Caco-2 (cell line): ENCODE measurements around the gene GGTLC3. TPM values are rescaled to one million over a fixed set of nuclear protein-coding genes. Genes with fewer than 3 reads are reported as not detected.
A peak's percentile ranks its signal among the peaks of the same experiment; 100 is the strongest.
"Not testable (repeated sequence)": the region's sequence is repeated elsewhere in the genome, so short reads cannot be mapped to it uniquely, and the experiment has no call there.

Experiments
- BruUV-seq: library from RNA; stranded (reverse); fragments of 400-500 nt; replicated peaks from 2 replicates; lab custom pipeline; 2021; lab: Mats Ljungman, UMichigan
- CTCF ChIA-PET: fragments of 300-600 bp; sonication (Branson Sonifier 250); formaldehyde crosslinking; loops from one replicate; lab custom pipeline; 2022; ENCODE audit warnings: antibody characterized with exemption; lab: Charles Lee
- POLR2A ChIA-PET: fragments of 300-600 bp; sonication (Branson Sonifier 250); formaldehyde crosslinking; loops from one replicate; lab custom pipeline; 2022; ENCODE audit warnings: antibody characterized with exemption; lab: Charles Lee
- DNase-seq, 2 experiments: peaks; one replicate each; pipeline versions ENCODE4 v3.0.0 to v3.0.0-alpha.2; 2020 to 2022
- H3K27me3 ChIP-seq: replicated peaks from 2 replicates; pipeline ENCODE4 v1.6.0; 2011; ENCODE audit warnings: low read length; ENCODE audit not compliant: control insufficient read depth, insufficient read depth
- H3K36me3 ChIP-seq: 2 replicates; pipeline ENCODE4 v1.5.1; 2011; ENCODE audit warnings: low read length; ENCODE audit not compliant: control insufficient read depth, insufficient read depth
- H3K4me1 ChIP-seq: fragments of 250-450 bp; sonication (Bioruptor Pico); 2 replicates; pipeline ENCODE4 v1.5.1; 2020; ENCODE audit warnings: mild to moderate bottlenecking
- H3K4me3 ChIP-seq: 2 replicates; pipeline ENCODE4 v1.5.1; 2011; ENCODE audit warnings: low read depth, mild to moderate bottlenecking, control low read depth, low read length
- H3K9me3 ChIP-seq: fragments of 250-450 bp; sonication (Bioruptor Pico); 2 replicates; pipeline ENCODE4 v1.5.1; 2020; ENCODE audit warnings: mild to moderate bottlenecking, moderate library complexity
- H3K27ac Mint-ChIP-seq: one replicate; pipeline ENCODE4 v1.8.0; 2022; ENCODE audit warnings: mixed read lengths; ENCODE audit not compliant: unreplicated experiment
- H3K27me3 Mint-ChIP-seq: one replicate; pipeline ENCODE4 v1.8.0; 2022; ENCODE audit warnings: mixed read lengths; ENCODE audit not compliant: insufficient read depth, unreplicated experiment
- H3K36me3 Mint-ChIP-seq: one replicate; pipeline ENCODE4 v1.8.0; 2022; ENCODE audit warnings: mild to moderate bottlenecking, mixed read lengths; ENCODE audit not compliant: insufficient read depth, unreplicated experiment
- H3K4me1 Mint-ChIP-seq: one replicate; pipeline ENCODE4 v1.8.0; 2022; ENCODE audit warnings: low read depth, mixed read lengths; ENCODE audit not compliant: unreplicated experiment
- H3K4me3 Mint-ChIP-seq: one replicate; pipeline ENCODE4 v1.8.0; 2022; ENCODE audit warnings: mild to moderate bottlenecking, moderate library complexity, mixed read lengths; ENCODE audit not compliant: unreplicated experiment
- H3K9me3 Mint-ChIP-seq: one replicate; pipeline ENCODE4 v1.8.0; 2022; ENCODE audit warnings: mixed read lengths; ENCODE audit not compliant: unreplicated experiment
- intact Hi-C: fragments of 100-400 bp; cut with micrococcal nuclease; formaldehyde crosslinking; loops from one replicate; pipeline ENCODE4 v1.10.0; 2022; ENCODE audit not compliant: unreplicated experiment
- total RNA-seq: library from RNA; stranded (reverse); gene quantifications from 2 replicates; pipeline ENCODE4 v1.2.3, GENCODE V29; 2022

GGTLC3 gene
- total RNA-seq, 1 experiment from 2014 or later = not detected

DNA sequence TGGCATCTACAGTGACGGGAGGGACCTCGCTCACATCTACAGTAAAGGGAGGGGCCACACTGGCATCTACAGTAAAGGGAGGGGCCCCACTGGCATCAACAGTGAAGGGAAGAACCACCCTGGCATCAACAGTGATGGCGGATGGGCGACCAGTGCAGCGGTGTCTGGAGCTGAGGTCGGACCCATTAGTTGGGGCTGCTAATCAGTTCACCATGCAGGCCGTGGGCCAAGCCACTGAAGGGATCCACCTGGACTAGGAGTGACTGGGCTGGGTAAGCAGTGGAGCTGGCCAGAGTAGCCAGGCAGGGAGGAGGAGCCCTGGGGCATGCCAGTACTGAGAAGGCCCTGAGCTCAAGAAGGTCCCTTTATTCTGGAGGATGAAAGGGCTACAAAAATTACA, 33.1 kb upstream of the GGTLC3 start:
- H3K27me3 Mint-ChIP-seq, H3K4me3 Mint-ChIP-seq, H3K27ac Mint-ChIP-seq, H3K4me1 ChIP-seq, DNase-seq, H3K9me3 ChIP-seq, H3K9me3 Mint-ChIP-seq, H3K36me3 Mint-ChIP-seq, CTCF ChIA-PET, H3K4me1 Mint-ChIP-seq, H3K4me3 ChIP-seq, H3K27me3 ChIP-seq, H3K36me3 ChIP-seq, intact Hi-C loops, POLR2A ChIA-PET: not testable (repeated sequence)
- TSS peak; percentile 31 for BruUV-seq

DNA sequence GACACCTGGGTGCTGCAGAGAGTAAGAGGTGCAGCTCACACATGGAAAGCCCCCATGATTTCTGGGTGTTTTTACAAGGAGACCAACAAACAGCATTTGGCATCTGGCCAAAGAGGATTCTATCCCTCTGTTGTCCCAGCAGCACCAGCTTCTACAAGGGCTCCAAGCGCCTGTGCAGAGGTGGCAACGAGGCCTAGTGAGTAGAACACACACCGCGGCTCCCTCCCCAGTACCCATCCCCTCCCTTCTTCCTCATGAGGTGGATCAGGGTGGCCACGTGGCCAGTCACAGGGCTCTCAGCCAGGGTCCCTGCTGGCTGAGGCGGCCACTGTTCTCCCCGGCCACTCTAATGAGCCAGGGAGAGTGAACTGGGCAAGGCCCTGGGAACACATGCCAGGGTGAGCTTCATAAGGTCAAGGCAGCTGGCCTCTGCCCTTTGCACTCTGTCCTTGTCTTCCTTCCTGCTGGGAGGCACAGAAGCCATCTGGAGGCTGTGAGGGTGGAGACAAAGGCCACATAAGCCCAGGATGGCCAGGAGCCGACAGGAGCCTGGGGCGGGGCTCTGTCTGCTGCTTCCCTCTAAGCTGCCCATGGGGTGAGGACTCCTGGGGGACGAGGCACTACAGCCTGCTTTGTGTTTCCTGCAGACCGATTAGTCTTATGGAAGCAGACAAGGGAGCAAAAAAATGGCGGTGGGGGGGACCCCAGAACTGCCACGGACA, 31.7 kb upstream of the GGTLC3 start:
- H3K27me3 Mint-ChIP-seq, H3K9me3 Mint-ChIP-seq, H3K36me3 Mint-ChIP-seq, H3K4me3 ChIP-seq, POLR2A ChIA-PET, H3K9me3 ChIP-seq, H3K4me3 Mint-ChIP-seq, H3K27me3 ChIP-seq, DNase-seq, BruUV-seq, H3K4me1 Mint-ChIP-seq, H3K4me1 ChIP-seq, intact Hi-C loops, H3K36me3 ChIP-seq, H3K27ac Mint-ChIP-seq, CTCF ChIA-PET: not testable (repeated sequence)

- H3K27ac Mint-ChIP-seq, H3K27me3 ChIP-seq, H3K36me3 Mint-ChIP-seq, DNase-seq, H3K27me3 Mint-ChIP-seq, H3K4me3 ChIP-seq, POLR2A ChIA-PET, H3K4me3 Mint-ChIP-seq, CTCF ChIA-PET, H3K4me1 Mint-ChIP-seq, H3K36me3 ChIP-seq, H3K9me3 Mint-ChIP-seq, BruUV-seq, H3K4me1 ChIP-seq, intact Hi-C loops, H3K9me3 ChIP-seq: not testable (repeated sequence)
These were observed 26.7 kb upstream of the GGTLC3 start for GRCh38 chr22:18544615-18545014.

GRCh38 chr22:18543400-18543799, 25.4 kb upstream of the GGTLC3 start:
- POLR2A ChIA-PET, H3K4me3 Mint-ChIP-seq, H3K9me3 ChIP-seq, H3K27ac Mint-ChIP-seq, H3K4me1 ChIP-seq, BruUV-seq, intact Hi-C loops, H3K27me3 Mint-ChIP-seq, CTCF ChIA-PET, DNase-seq, H3K27me3 ChIP-seq, H3K36me3 ChIP-seq, H3K9me3 Mint-ChIP-seq, H3K36me3 Mint-ChIP-seq, H3K4me1 Mint-ChIP-seq, H3K4me3 ChIP-seq: not testable (repeated sequence)

- BruUV-seq, H3K4me3 ChIP-seq, H3K4me3 Mint-ChIP-seq, H3K36me3 Mint-ChIP-seq, H3K9me3 ChIP-seq, POLR2A ChIA-PET, DNase-seq, intact Hi-C loops, H3K4me1 Mint-ChIP-seq, H3K4me1 ChIP-seq, H3K27ac Mint-ChIP-seq, H3K9me3 Mint-ChIP-seq, H3K27me3 ChIP-seq, CTCF ChIA-PET, H3K27me3 Mint-ChIP-seq, H3K36me3 ChIP-seq: not testable (repeated sequence)
These were observed 22.0 kb upstream of the GGTLC3 start for GRCh38 chr22:18539994-18540393.

DNA sequence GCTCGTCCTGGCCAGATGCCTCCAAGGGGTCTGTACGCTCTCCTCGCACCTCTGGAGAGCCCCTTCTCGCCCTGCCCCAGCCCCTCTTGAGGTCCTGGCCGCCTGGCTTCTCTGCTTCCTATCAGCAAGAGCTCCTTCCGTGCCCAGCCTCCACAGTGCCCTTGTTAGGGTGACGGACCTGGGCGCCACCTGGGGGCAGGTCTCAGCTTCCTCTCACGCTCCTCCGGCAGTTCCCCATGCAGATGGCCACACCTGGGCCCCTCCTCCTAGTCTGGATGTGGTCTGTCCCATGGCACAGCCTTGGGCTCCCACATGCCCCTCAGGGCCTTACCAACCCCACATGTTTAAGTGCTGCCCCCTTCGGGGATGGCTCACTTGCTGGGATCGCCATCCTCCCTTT, 16.4 kb upstream of the GGTLC3 start:
- DNase-seq, H3K9me3 ChIP-seq, H3K9me3 Mint-ChIP-seq, H3K27me3 ChIP-seq, H3K4me3 Mint-ChIP-seq, H3K27ac Mint-ChIP-seq, H3K36me3 ChIP-seq, POLR2A ChIA-PET, H3K27me3 Mint-ChIP-seq, H3K36me3 Mint-ChIP-seq, intact Hi-C loops, CTCF ChIA-PET, H3K4me1 Mint-ChIP-seq, H3K4me3 ChIP-seq, BruUV-seq, H3K4me1 ChIP-seq: not testable (repeated sequence)

DNA sequence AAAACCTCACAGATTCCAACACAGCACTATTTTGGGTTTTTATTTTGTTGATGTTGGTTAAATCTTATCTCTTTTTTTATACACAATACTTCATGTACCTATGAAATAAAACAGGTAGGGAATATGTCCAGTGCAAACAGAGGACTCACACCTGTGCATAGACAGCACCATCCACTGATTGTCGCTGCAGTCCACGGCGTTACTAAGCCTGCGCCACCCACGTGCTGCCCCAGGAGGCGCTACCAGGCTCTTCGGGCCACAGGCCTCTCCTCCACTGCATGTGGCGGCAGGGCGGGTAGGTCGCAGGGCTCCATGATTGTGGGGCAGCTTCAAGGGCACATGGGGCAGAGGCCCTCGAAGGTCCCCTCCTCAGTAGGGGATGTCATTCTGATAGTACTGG, 15.7 kb upstream of the GGTLC3 start:
- H3K9me3 ChIP-seq, POLR2A ChIA-PET, intact Hi-C loops, H3K36me3 Mint-ChIP-seq, H3K4me1 Mint-ChIP-seq, H3K27ac Mint-ChIP-seq, H3K27me3 ChIP-seq, H3K4me3 ChIP-seq, CTCF ChIA-PET, DNase-seq, H3K36me3 ChIP-seq, H3K9me3 Mint-ChIP-seq, H3K4me1 ChIP-seq, H3K4me3 Mint-ChIP-seq, BruUV-seq, H3K27me3 Mint-ChIP-seq: not testable (repeated sequence)
